MCF 10A (cell line): ENCODE measurements around the gene ANGPTL5. TPM values are rescaled to one million over a fixed set of nuclear protein-coding genes. Genes with fewer than 3 reads are reported as not detected.
"Not testable (repeated sequence)": the region's sequence is repeated elsewhere in the genome, so short reads cannot be mapped to it uniquely, and the experiment has no call there.

Experiments used
- Bru-seq: library from RNA; stranded (reverse); fragments of 400-500 nt; gene quantifications from one replicate; lab custom pipeline; 2021; lab: Mats Ljungman, UMichigan
- BruChase-seq, 2 experiments: library from RNA; stranded (reverse); fragments of 400-500 nt; gene quantifications; one replicate each; lab custom pipeline; 2021; lab: Mats Ljungman, UMichigan
- BruUV-seq: library from RNA; stranded (reverse); fragments of 400-500 nt; replicated peaks from 2 replicates; lab custom pipeline; 2021; lab: Mats Ljungman, UMichigan
- CTCF ChIA-PET: fragments of 300-600 bp; sonication (Branson Sonifier 250); formaldehyde crosslinking; extraction: SDS; loops from one replicate; lab custom pipeline; 2021; ENCODE audit warnings: antibody characterized with exemption, inconsistent platforms; lab: Yijun Ruan, JAX
- POLR2A ChIA-PET: fragments of 300-600, 350-650 bp; sonication (Branson Sonifier 250); formaldehyde crosslinking; extraction: SDS; loops from one replicate; lab custom pipeline; 2020; ENCODE audit warnings: antibody characterized with exemption, inconsistent platforms; lab: Yijun Ruan, JAX
- DNase-seq: peaks from one replicate; pipeline ENCODE4 v3.0.0-alpha.2; 2018; ENCODE audit not compliant: unreplicated experiment
- H3K27ac Mint-ChIP-seq: one replicate; pipeline ENCODE4 v1.8.0; 2022; ENCODE audit warnings: mild to moderate bottlenecking, low read depth, mixed read lengths; ENCODE audit not compliant: unreplicated experiment
- H3K27me3 Mint-ChIP-seq: one replicate; pipeline ENCODE4 v1.8.0; 2022; ENCODE audit warnings: mixed read lengths; ENCODE audit not compliant: insufficient read depth, unreplicated experiment
- H3K36me3 Mint-ChIP-seq: one replicate; pipeline ENCODE4 v1.8.0; 2022; ENCODE audit warnings: mild to moderate bottlenecking, moderate library complexity, mixed read lengths; ENCODE audit not compliant: insufficient read depth, unreplicated experiment
- H3K4me1 Mint-ChIP-seq: one replicate; pipeline ENCODE4 v1.8.0; 2022; ENCODE audit warnings: mixed read lengths; ENCODE audit not compliant: insufficient read depth, unreplicated experiment
- H3K4me3 Mint-ChIP-seq: one replicate; pipeline ENCODE4 v1.8.0; 2022; ENCODE audit warnings: mild to moderate bottlenecking, moderate library complexity, mixed read lengths; ENCODE audit not compliant: unreplicated experiment
- H3K9me3 Mint-ChIP-seq: one replicate; pipeline ENCODE4 v1.8.0; 2022; ENCODE audit warnings: mixed read lengths; ENCODE audit not compliant: unreplicated experiment
- intact Hi-C: fragments of 100-400 bp; cut with micrococcal nuclease; formaldehyde crosslinking; loops from 2 replicates; pipeline ENCODE4 v1.14.1; 2022
- long read RNA-seq: library from polyadenylated mRNA; stranded (forward); transcript quantifications from one replicate; pipeline ENCODE4 v2.0.0, GENCODE V29; 2022
- total RNA-seq: library from RNA; stranded (reverse); gene quantifications from 2 replicates; pipeline ENCODE4 v1.2.3, GENCODE V29; 2022
- TF ChIP-seq, protein P1 (sequence below): fragments of 200-600 bp; IDR thresholded peaks from one replicate; pipeline ENCODE4 v1.8.0; 2022; ENCODE audit warnings: antibody characterized with exemption, mild to moderate bottlenecking; ENCODE audit not compliant: unreplicated experiment

The ANGPTL5 gene
- total RNA-seq, result not detected in 2 replicates
- percentile 15 among the genes with signal in this experiment for Bru-seq, nascent RNA
- percentile 9 among the genes with signal in this experiment for BruChase-seq, experiment 1, labeled RNA remaining after a 6-hour chase
- BruChase-seq, experiment 2, labeled RNA remaining after a 2-hour chase, result percentile 4 among the genes with signal in this experiment
- long read RNA-seq, result 0 reads

DNA sequence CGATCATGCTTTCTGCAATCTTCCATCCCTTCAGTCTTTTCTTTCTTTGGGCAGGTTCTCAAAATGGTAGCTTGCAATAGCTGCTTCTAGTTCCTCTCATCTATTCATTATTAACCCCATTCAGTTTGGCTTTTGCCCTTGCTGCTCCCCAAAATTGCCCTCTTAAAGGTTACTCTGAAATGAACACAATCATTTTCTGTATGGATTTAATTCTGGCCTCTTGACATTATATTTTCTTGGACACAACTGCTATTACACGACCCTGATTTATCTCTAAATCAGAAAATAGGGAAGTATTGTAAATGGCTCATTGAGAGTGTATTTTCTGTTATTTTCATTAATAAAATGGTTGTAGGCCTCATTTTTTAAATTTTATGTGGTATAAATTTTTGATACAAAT lies at the start of gene ANGPTL5:
Gene ANGPTL5 (minus strand): TSS at position 101 of the 400 bp plus-strand sequence. CDS start 8,613 bp downstream, outside the sequence.
- TF ChIP-seq, protein P1, sequence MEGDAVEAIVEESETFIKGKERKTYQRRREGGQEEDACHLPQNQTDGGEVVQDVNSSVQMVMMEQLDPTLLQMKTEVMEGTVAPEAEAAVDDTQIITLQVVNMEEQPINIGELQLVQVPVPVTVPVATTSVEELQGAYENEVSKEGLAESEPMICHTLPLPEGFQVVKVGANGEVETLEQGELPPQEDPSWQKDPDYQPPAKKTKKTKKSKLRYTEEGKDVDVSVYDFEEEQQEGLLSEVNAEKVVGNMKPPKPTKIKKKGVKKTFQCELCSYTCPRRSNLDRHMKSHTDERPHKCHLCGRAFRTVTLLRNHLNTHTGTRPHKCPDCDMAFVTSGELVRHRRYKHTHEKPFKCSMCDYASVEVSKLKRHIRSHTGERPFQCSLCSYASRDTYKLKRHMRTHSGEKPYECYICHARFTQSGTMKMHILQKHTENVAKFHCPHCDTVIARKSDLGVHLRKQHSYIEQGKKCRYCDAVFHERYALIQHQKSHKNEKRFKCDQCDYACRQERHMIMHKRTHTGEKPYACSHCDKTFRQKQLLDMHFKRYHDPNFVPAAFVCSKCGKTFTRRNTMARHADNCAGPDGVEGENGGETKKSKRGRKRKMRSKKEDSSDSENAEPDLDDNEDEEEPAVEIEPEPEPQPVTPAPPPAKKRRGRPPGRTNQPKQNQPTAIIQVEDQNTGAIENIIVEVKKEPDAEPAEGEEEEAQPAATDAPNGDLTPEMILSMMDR, result no peak
- POLR2A ChIA-PET, result interaction anchor here (1.2 to 2.5 kb wide), 3 partner anchors 50 to 352 kb away, joined by 3 to 18 read pairs (median 12); no protein-coding TSS in a partner anchor
- Mint-ChIP-seq H3K27me3 (no peaks in the 10 kb centered on the region), H3K4me1 (peaks cover 26% of the 10 kb centered on the region), H3K9me3 (no peaks in the 10 kb centered on the region), H3K27ac (peak within 1 kb of the TSS; percentile 98), H3K36me3 (peaks cover 4% of the 10 kb centered on the region), H3K4me3 (peak within 1 kb of the TSS; percentile 96)
- no peak for DNase-seq
- CTCF ChIA-PET, result interaction anchor here (0.7 to 2.2 kb wide), 3 partner anchors 58 to 353 kb away, joined by 3 to 7 read pairs (median 4); no protein-coding TSS in a partner anchor
- intact Hi-C loops, result loop anchor here (5.0 kb wide), 1 partner anchor 54 kb away; no protein-coding TSS in a partner anchor
- no TSS peak for BruUV-seq

DNA sequence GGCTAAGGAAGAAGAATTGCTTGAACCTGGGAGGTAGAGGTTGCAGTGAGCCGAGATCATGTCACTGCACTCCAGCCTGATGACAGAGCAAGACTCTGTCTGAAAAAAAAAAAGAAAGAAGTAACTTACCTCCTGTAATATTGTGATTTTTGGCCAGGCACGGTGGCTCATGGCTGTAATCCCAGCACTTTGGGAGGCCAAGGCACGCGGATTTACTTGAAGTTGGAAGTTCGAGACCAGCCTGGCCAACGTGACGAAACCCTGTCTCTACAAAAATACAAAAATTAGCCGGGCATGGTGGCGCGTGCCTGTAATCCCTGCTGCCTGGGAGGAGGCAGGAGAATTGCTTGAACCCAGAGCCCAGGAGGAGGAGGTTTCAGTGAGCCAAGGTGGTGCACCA lies 47.9 kb upstream of the ANGPTL5 start:
- H3K36me3 Mint-ChIP-seq, H3K27me3 Mint-ChIP-seq, BruUV-seq, H3K4me1 Mint-ChIP-seq, H3K27ac Mint-ChIP-seq, H3K4me3 Mint-ChIP-seq, H3K9me3 Mint-ChIP-seq, intact Hi-C loops, DNase-seq, POLR2A ChIA-PET: not testable (repeated sequence)
- CTCF ChIA-PET, result interaction anchor here (0.5 kb wide), 1 partner anchor 80 kb away, joined by 3 read pairs; no protein-coding TSS in a partner anchor

DNA sequence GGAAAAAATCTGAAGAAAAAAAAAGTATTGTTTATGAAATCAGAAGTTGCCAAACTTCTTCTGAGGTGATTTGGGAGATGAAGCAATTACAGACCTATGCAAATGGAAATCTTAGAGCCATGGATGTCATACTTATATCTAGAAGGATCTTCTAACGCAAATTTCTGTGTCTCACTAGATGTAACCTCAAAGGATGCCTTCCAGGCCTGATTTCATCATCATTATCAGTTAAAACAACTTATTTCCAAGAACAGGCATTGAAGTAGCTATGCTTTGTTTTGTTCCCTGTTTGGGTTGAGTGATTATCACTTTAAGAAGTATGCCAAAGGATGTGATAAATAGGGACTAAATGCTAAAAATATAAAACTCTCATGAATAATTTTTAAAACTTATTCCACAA lies 43.9 kb upstream of the ANGPTL5 start:
- CTCF ChIA-PET, result interaction anchor here (0.9 kb wide), 1 partner anchor 96 kb away, joined by 3 read pairs; no protein-coding TSS in a partner anchor
- intact Hi-C loops, result no loop called here
- Mint-ChIP-seq H3K9me3 (no peaks in the 10 kb centered on the region), H3K36me3 (peaks cover 6% of the 10 kb centered on the region), H3K27ac (no peak overlapping the region), H3K4me1 (no peaks in the 10 kb centered on the region), H3K4me3 (no peak overlapping the region), H3K27me3 (no peaks in the 10 kb centered on the region)
- no TSS peak for BruUV-seq
- TF ChIP-seq, protein P1, result no peak
- POLR2A ChIA-PET, result no interaction called here
- DNase-seq, result no peak

DNA sequence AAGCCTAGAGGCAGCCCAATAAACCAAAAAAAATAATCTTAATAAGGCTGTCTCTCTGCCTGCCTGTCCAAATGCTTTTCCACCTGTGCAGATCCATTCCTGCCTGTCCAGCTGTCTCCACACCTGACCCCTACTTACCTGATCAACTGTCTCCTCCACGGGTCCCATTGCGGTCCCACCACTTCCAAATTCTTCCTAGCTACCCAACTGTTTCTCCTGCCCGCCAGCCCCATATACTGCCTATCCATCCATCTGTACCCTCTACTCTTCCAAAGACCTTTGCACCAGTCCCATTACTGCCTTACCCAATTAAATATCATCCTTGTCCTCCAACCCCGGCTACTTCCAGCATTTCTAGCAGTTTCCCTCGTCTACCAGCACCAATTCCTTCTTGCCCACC lies 39.4 kb upstream of the ANGPTL5 start:
- CTCF ChIA-PET, result no interaction called here
- BruUV-seq, result no TSS peak
- intact Hi-C loops, result no loop called here

More for the DNA sequence above, 39.4 kb upstream of the ANGPTL5 start:
- Mint-ChIP-seq H3K4me3 (no peak overlapping the region), H3K9me3 (no peaks in the 10 kb centered on the region), H3K36me3 (peaks cover 6% of the 10 kb centered on the region), H3K27me3 (no peaks in the 10 kb centered on the region), H3K4me1 (no peaks in the 10 kb centered on the region), H3K27ac (no peak overlapping the region)
- DNase-seq, result no peak
- TF ChIP-seq, protein P1, result no peak
- POLR2A ChIA-PET, result no interaction called here
